Uterus (tissue), 2 donors: ENCODE data around the gene GSDME.

Experiments
- POLR2A ChIP-seq, 2 donors: fragments of 450-650 bp; IDR thresholded peaks; one replicate each; pipeline ENCODE4 v1.6.1; 2016; ENCODE audit warnings: antibody characterized with exemption in 2 of 2, mild to moderate bottlenecking in 1 of 2, moderate library complexity in 1 of 2
- TF ChIP-seq, protein P1 (sequence below), 4 experiments: fragments of 200-600 bp in 2 of 4; fragments of 450-650 bp in 2 of 4; sonication (generic) in 2 of 4; IDR thresholded peaks; one replicate each; pipeline ENCODE4 v1.5.1; 2016 to 2019; ENCODE audit warnings: antibody characterized with exemption in 4 of 4, mild to moderate bottlenecking in 2 of 4, moderate library complexity in 1 of 4

DNA sequence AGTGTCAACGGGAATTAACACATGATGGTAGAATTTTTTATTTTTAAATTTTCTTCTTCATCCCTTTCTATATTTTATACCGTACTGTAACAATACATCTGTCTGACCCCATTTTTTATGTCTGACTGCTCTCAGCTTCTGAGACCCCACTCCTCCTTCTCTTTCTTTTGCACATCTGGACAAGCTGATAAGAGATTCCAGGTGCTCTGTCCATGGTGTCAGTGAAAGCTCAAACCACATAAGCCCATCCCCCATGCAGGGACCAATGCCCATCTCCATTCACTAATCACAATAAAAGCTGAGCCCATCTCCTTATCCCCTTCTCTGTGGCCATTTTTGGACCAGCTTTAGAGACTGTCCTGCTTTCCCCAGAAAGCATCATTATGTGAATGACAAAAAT, 8.7 kb downstream of the GSDME start:
- TF ChIP-seq, protein P1, sequence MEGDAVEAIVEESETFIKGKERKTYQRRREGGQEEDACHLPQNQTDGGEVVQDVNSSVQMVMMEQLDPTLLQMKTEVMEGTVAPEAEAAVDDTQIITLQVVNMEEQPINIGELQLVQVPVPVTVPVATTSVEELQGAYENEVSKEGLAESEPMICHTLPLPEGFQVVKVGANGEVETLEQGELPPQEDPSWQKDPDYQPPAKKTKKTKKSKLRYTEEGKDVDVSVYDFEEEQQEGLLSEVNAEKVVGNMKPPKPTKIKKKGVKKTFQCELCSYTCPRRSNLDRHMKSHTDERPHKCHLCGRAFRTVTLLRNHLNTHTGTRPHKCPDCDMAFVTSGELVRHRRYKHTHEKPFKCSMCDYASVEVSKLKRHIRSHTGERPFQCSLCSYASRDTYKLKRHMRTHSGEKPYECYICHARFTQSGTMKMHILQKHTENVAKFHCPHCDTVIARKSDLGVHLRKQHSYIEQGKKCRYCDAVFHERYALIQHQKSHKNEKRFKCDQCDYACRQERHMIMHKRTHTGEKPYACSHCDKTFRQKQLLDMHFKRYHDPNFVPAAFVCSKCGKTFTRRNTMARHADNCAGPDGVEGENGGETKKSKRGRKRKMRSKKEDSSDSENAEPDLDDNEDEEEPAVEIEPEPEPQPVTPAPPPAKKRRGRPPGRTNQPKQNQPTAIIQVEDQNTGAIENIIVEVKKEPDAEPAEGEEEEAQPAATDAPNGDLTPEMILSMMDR (IDR thresholded peaks at IDR 0.05): no peak
- TF ChIP-seq POLR2A (IDR thresholded peaks at IDR 0.05): no peak
